Measurements from ENCODE around the gene SLC6A11. TPM values are rescaled to one million over a fixed set of nuclear protein-coding genes. Genes with fewer than 3 reads are reported as not detected.

The SLC6A11 gene
- total RNA-seq, 2 experiments from 2014 or later, result not detected

DNA sequence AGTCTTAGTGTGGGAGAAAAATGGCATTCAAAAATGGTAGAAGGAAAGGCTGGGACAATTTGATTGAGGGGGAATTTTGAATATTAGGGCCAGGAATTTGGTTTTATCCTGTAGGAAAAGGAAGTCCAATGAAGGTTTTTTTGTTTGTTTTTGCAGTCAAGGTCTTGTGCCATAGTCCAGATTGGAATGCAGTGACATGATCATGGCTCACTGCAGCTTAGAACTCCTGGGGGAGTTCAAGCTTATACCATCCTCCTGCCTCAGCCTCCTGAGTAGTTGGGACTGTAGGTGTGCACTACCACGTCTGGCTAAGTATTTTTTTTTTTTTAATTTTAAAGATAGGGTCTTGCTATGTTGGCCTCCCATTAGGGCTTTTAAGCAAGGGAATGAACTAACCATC is 2.6 kb upstream of the SLC6A11 start:
- Histone ChIP-seq H3K9me3 (ENCODE audit: control insufficient read depth in 1 of 2, insufficient read depth in 1 of 2, low read length in 2 of 2) (no peaks in the 10 kb centered on the region), H3K27ac (ENCODE audit: low read depth in 1 of 2, low read length in 2 of 2) (no peak overlapping the region), H3K36me3 (ENCODE audit: insufficient read depth, low read length) (no peaks in the 10 kb centered on the region), H3K27me3 (ENCODE audit: control insufficient read depth in 1 of 2, insufficient read depth in 2 of 2, low read length in 2 of 2) (peaks cover 22 to 34% of the 10 kb centered on the region in 2 experiments), H3K4me3 (ENCODE audit: low read length) (no peak overlapping the region), H3K4me1 (ENCODE audit: insufficient read depth, low read length) (no peaks in the 10 kb centered on the region)
- DNase-seq, result no peak
- no peaks in the 10 kb centered on the region for H3K9me3 Mint-ChIP-seq
- no peak overlapping the region for H3K27ac Mint-ChIP-seq
- H3K36me3 Mint-ChIP-seq (ENCODE audit: low read depth), result no peaks in the 10 kb centered on the region
- ChIA-PET POLR2A (no interaction called here), CTCF (no interaction called here)
- intact Hi-C loops (cut with DNase I, micrococcal nuclease), result no loop called here
- TF ChIP-seq CTCF (IDR thresholded peaks at IDR 0.05), result no peak
- H3K4me1 Mint-ChIP-seq (ENCODE audit: low read depth), result no peaks in the 10 kb centered on the region
- no peak overlapping the region for H3K4me3 Mint-ChIP-seq
- H3K27me3 Mint-ChIP-seq, result peaks cover 71% of the 10 kb centered on the region
- ATAC-seq (ENCODE audit: poor library complexity), result no peak

DNA sequence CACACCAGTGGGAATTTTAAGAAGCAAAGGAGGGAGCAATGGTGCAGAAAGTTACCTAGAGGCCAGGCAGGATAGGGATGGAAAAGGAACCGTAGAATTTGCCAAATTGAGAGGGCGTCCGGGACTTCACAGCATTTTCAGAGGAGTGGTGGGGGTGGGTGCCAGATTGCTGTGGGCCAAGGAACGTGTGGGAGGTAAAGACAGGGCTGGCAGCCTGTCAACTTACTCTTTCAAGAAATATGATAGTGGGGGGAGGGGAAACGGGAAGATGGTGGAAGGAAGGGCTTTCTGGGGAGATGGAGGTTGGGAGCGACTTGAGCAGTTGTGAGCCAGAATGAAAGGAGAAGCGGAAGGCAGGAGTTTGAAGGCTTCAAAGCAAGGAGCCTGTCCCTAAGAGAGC is 1.4 kb upstream of the SLC6A11 start:
- ATAC-seq (ENCODE audit: poor library complexity), result no peak
- no peaks in the 10 kb centered on the region for H3K9me3 Mint-ChIP-seq
- H3K4me1 Mint-ChIP-seq (ENCODE audit: low read depth), result no peaks in the 10 kb centered on the region
- intact Hi-C loops (cut with DNase I, micrococcal nuclease), result no loop called here
- Histone ChIP-seq H3K9me3 (ENCODE audit: control insufficient read depth in 1 of 2, insufficient read depth in 1 of 2, low read length in 2 of 2) (no peaks in the 10 kb centered on the region), H3K27me3 (ENCODE audit: control insufficient read depth in 1 of 2, insufficient read depth in 2 of 2, low read length in 2 of 2) (peaks cover 19 to 30% of the 10 kb centered on the region in 2 experiments), H3K4me1 (ENCODE audit: insufficient read depth, low read length) (no peaks in the 10 kb centered on the region), H3K4me3 (ENCODE audit: low read length) (no peak overlapping the region), H3K27ac (ENCODE audit: low read depth in 1 of 2, low read length in 2 of 2) (no peak overlapping the region), H3K36me3 (ENCODE audit: insufficient read depth, low read length) (no peaks in the 10 kb centered on the region)
- no peak overlapping the region for H3K4me3 Mint-ChIP-seq
- H3K27ac Mint-ChIP-seq, result no peak overlapping the region
- no peak for DNase-seq
- TF ChIP-seq CTCF (IDR thresholded peaks at IDR 0.05), result no peak
- POLR2A ChIA-PET, result no interaction called here
- H3K36me3 Mint-ChIP-seq (ENCODE audit: low read depth), result no peaks in the 10 kb centered on the region
- CTCF ChIA-PET, result no interaction called here
- H3K27me3 Mint-ChIP-seq, result peaks cover 72% of the 10 kb centered on the region

DNA sequence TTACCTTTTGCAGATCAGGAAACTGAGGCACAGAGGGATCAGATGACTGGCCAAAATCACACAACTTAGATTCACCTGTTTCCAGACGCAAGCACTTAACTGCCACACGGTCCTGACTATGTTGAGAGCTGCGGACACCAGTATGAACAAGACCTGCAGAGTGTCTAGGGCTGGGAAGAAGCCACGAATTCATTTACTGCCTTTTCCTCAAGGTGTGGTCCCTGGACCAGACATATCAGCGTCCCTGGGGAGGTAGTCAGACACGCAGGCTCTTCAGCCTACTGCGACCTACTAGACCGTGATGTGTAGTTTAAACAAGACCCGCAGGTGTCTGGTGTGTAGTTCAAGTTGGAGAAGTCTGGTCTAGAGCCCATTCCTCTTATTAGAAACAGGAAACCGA is 541 bp upstream of the SLC6A11 start:
- intact Hi-C loops (cut with DNase I, micrococcal nuclease), result no loop called here
- H3K9me3 Mint-ChIP-seq, result no peaks in the 10 kb centered on the region
- H3K27me3 Mint-ChIP-seq, result peaks cover 69% of the 10 kb centered on the region

More for the DNA sequence above, 541 bp upstream of the SLC6A11 start:
- H3K4me1 Mint-ChIP-seq (ENCODE audit: low read depth), result no peaks in the 10 kb centered on the region
- peaks cover 17 to 31% of the 10 kb centered on the region in 2 experiments for H3K27me3 ChIP-seq (ENCODE audit: control insufficient read depth in 1 of 2, insufficient read depth in 2 of 2, low read length in 2 of 2)
- DNase-seq, result no peak
- no peaks in the 10 kb centered on the region for H3K9me3 ChIP-seq (ENCODE audit: control insufficient read depth in 1 of 2, insufficient read depth in 1 of 2, low read length in 2 of 2)
- H3K36me3 Mint-ChIP-seq (ENCODE audit: low read depth), result no peaks in the 10 kb centered on the region
- H3K4me1 ChIP-seq (ENCODE audit: insufficient read depth, low read length), result no peaks in the 10 kb centered on the region
- H3K4me3 ChIP-seq (ENCODE audit: low read length), result no peak overlapping the region
- ChIA-PET CTCF (no interaction called here), POLR2A (no interaction called here)
- ATAC-seq (ENCODE audit: poor library complexity), result no peak
- H3K27ac ChIP-seq (ENCODE audit: low read depth in 1 of 2, low read length in 2 of 2), result no peak overlapping the region
- no peak overlapping the region for H3K27ac Mint-ChIP-seq
- no peak for TF ChIP-seq CTCF (IDR thresholded peaks at IDR 0.05)
- H3K36me3 ChIP-seq (ENCODE audit: insufficient read depth, low read length), result no peaks in the 10 kb centered on the region
- no peak overlapping the region for H3K4me3 Mint-ChIP-seq

All from CD4-positive, alpha-beta T cell (primary cell).